K562 (cell line): ENCODE results near the gene CD109.

Experiments
- BHLHE40 ChIP-seq: IDR thresholded peaks from 2 replicates; pipeline ENCODE4 v1.6.1; 2011; ENCODE audit warnings: low read length, improper control_type of control experiment
- CGGBP1 ChIP-seq: fragments of 250-450 bp; sonication (Bioruptor Pico); IDR thresholded peaks from 2 replicates; pipeline ENCODE4 v1.9.0; 2021; ENCODE audit warnings: mild to moderate bottlenecking
- LARP7 ChIP-seq: fragments of 450-650 bp; IDR thresholded peaks from 2 replicates; pipeline ENCODE4 v1.6.1; 2016
- MYC ChIP-seq, 2 experiments: fragments of 250-450 bp in 1 of 2; sonication (Bioruptor Pico) in 1 of 2; IDR thresholded peaks; 2 replicates each; pipeline versions ENCODE4 v1.5.1 to v1.6.1; 2012 to 2021; ENCODE audit warnings: low read depth in 2 of 2, borderline replicate concordance in 1 of 2, improper control_type of control experiment in 1 of 2, low read length in 1 of 2, mild to moderate bottlenecking in 1 of 2, moderate library complexity in 1 of 2
- RAD21 ChIP-seq, 2 experiments: fragments of 250-450 bp in 1 of 2; fragments of 450-650 bp in 1 of 2; sonication (Bioruptor Pico) in 1 of 2; formaldehyde crosslinking in 1 of 2; IDR thresholded peaks in 1 of 2; conservative IDR thresholded peaks in 1 of 2; 2 replicates each; pipeline versions ENCODE4 v1.4.0 to v1.8.0; 2020 to 2022; ENCODE audit warnings: mild to moderate bottlenecking in 2 of 2, moderate library complexity in 1 of 2
- RFX5 ChIP-seq: IDR thresholded peaks from 2 replicates; pipeline ENCODE4 v1.6.1; 2011; ENCODE audit warnings: low read depth, mild to moderate bottlenecking, improper control_type of control experiment, low read length
- SP2 ChIP-seq: IDR thresholded peaks from 2 replicates; pipeline ENCODE4 v1.6.1; 2011; ENCODE audit warnings: mild to moderate bottlenecking, low read depth, low read length, moderate library complexity; ENCODE audit not compliant: poor library complexity, severe bottlenecking; ENCODE audit errors: extremely low read depth
- ZC3H11A ChIP-seq: IDR thresholded peaks from 2 replicates; pipeline ENCODE4 v1.6.1; 2012; ENCODE audit warnings: low read depth, low read length, improper control_type of control experiment
- ZNF133 ChIP-seq: fragments of 250-450 bp; sonication (Bioruptor Pico); IDR thresholded peaks from 2 replicates; pipeline ENCODE4 v1.4.0; 2020; ENCODE audit warnings: mild to moderate bottlenecking
- ZNF785 ChIP-seq: fragments of 250-450 bp; sonication (Bioruptor Pico); IDR thresholded peaks from 2 replicates; pipeline ENCODE4 v1.4.0; 2020; ENCODE audit warnings: mild to moderate bottlenecking
- TF ChIP-seq, protein P1 (sequence below): fragments of 450-650 bp; IDR thresholded peaks from 2 replicates; pipeline ENCODE4 v1.6.1; 2018; ENCODE audit not compliant: partially characterized antibody
- TF ChIP-seq, protein P2 (sequence below), 2 experiments: fragments of 450-650 bp in 1 of 2; sonication (generic) in 1 of 2; formaldehyde crosslinking in 1 of 2; IDR thresholded peaks in 1 of 2; conservative IDR thresholded peaks in 1 of 2; 2 replicates each; pipeline versions ENCODE4 v1.6.1 to v1.8.1; 2016 to 2023; ENCODE audit warnings: mild to moderate bottlenecking in 2 of 2, moderate library complexity in 2 of 2, inconsistent platforms in 1 of 2, missing genetic modification reagents in 1 of 2
- TF ChIP-seq, protein P3 (sequence below), 2 experiments: fragments of 450-650 bp in 1 of 2; IDR thresholded peaks; 2 replicates each; pipeline ENCODE4 v1.6.1; 2011 to 2017; ENCODE audit warnings: low read depth in 2 of 2, antibody characterized with exemption in 1 of 2, borderline replicate concordance in 1 of 2, low read length in 1 of 2, mild to moderate bottlenecking in 1 of 2, mixed read lengths in 1 of 2; ENCODE audit not compliant: control insufficient read depth in 1 of 2
- TF ChIP-seq, protein P4 (sequence below): sonication (generic); formaldehyde crosslinking; IDR thresholded peaks from 2 replicates; pipeline ENCODE4 v1.9.0; 2022; ENCODE audit warnings: mild to moderate bottlenecking, missing genetic modification reagents

DNA sequence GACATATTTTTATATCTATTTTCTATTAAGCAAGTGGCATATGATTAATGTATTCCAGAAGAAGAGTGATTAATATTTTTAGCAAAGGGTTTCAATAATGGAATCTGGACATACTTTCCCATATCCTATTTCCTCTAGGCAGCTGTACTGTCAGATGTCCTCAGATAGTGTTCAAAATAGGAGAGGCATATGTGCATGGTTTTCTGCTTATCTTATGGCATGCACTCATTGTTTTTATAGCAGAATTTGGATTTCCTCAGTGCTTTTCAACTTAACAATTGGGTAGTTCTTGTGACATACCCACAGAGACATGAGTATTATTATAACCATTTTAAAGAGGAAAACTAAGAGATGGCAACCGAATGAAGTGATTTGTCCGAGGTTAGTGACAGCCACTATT, 29.6 kb upstream of the CD109 start:
- TF ChIP-seq MYC (IDR thresholded peaks at IDR 0.05; ENCODE audit: low read depth, low read length) (no peak), MYC (CRISPR knock-in tag; IDR thresholded peaks at IDR 0.05; ENCODE audit: borderline replicate concordance, low read depth) (no peak), ZNF133 (no peak), SP2 (no peak), BHLHE40 (no peak), RFX5 (no peak), CGGBP1 (CRISPR knock-in tag) (no peak), ZNF785 (CRISPR knock-in tag) (no peak), RAD21 (CRISPR knock-in tag; conservative IDR thresholded peaks at IDR 0.05 in 1 of 2, IDR thresholded peaks at IDR 0.05 in 1 of 2) (no peak), LARP7 (no peak), ZC3H11A (no peak)
- TF ChIP-seq, protein P1, sequence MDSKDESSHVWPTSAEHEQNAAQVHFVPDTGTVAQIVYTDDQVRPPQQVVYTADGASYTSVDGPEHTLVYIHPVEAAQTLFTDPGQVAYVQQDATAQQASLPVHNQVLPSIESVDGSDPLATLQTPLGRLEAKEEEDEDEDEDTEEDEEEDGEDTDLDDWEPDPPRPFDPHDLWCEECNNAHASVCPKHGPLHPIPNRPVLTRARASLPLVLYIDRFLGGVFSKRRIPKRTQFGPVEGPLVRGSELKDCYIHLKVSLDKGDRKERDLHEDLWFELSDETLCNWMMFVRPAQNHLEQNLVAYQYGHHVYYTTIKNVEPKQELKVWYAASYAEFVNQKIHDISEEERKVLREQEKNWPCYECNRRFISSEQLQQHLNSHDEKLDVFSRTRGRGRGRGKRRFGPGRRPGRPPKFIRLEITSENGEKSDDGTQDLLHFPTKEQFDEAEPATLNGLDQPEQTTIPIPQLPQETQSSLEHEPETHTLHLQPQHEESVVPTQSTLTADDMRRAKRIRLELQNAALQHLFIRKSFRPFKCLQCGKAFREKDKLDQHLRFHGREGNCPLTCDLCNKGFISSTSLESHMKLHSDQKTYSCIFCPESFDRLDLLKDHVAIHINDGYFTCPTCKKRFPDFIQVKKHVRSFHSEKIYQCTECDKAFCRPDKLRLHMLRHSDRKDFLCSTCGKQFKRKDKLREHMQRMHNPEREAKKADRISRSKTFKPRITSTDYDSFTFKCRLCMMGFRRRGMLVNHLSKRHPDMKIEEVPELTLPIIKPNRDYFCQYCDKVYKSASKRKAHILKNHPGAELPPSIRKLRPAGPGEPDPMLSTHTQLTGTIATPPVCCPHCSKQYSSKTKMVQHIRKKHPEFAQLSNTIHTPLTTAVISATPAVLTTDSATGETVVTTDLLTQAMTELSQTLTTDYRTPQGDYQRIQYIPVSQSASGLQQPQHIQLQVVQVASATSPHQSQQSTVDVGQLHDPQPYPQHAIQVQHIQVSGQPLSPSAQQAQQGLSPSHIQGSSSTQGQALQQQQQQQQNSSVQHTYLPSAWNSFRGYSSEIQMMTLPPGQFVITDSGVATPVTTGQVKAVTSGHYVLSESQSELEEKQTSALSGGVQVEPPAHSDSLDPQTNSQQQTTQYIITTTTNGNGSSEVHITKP, result no peak
- TF ChIP-seq, protein P2, sequence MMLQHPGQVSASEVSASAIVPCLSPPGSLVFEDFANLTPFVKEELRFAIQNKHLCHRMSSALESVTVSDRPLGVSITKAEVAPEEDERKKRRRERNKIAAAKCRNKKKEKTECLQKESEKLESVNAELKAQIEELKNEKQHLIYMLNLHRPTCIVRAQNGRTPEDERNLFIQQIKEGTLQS (IDR thresholded peaks at IDR 0.05), result no peak
- TF ChIP-seq, protein P2 (CRISPR knock-in tag; conservative IDR thresholded peaks at IDR 0.05), result no peak
- TF ChIP-seq, protein P3, sequence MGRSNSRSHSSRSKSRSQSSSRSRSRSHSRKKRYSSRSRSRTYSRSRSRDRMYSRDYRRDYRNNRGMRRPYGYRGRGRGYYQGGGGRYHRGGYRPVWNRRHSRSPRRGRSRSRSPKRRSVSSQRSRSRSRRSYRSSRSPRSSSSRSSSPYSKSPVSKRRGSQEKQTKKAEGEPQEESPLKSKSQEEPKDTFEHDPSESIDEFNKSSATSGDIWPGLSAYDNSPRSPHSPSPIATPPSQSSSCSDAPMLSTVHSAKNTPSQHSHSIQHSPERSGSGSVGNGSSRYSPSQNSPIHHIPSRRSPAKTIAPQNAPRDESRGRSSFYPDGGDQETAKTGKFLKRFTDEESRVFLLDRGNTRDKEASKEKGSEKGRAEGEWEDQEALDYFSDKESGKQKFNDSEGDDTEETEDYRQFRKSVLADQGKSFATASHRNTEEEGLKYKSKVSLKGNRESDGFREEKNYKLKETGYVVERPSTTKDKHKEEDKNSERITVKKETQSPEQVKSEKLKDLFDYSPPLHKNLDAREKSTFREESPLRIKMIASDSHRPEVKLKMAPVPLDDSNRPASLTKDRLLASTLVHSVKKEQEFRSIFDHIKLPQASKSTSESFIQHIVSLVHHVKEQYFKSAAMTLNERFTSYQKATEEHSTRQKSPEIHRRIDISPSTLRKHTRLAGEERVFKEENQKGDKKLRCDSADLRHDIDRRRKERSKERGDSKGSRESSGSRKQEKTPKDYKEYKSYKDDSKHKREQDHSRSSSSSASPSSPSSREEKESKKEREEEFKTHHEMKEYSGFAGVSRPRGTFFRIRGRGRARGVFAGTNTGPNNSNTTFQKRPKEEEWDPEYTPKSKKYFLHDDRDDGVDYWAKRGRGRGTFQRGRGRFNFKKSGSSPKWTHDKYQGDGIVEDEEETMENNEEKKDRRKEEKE (IDR thresholded peaks at IDR 0.05; ENCODE audit: borderline replicate concordance in 1 of 2, control insufficient read depth in 1 of 2, low read depth in 2 of 2, low read length in 1 of 2), result no peak
- TF ChIP-seq, protein P4, sequence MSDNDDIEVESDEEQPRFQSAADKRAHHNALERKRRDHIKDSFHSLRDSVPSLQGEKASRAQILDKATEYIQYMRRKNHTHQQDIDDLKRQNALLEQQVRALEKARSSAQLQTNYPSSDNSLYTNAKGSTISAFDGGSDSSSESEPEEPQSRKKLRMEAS (CRISPR knock-in tag), result no peak
